ENCODE data around the gene NEURL1B.

NEURL1B gene

DNA sequence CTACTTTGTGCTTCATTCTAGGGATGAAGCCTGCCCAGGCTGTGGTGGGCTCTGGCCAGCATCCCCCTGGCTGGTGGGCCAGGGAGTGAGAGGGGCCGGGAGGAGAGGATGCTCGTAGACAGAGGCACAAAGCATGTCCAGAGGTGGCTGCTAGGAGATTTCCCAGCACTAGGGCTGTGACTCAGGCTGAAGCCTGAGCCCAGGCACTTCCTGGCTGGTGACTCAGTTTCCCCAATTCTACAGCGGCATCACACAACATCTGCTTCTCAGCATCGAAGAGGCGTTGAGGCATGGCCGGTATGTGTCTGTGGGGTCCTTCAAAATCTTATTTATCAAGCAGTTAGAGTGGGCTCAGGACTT, 74.3 kb downstream of the NEURL1B start:
- H3K9ac ChIP-seq (ENCODE audit: low read depth, low read length, poor library complexity, severe bottlenecking), result no peak overlapping the region
- H3K4me3 ChIP-seq (ENCODE audit: low read length, poor library complexity, severe bottlenecking), result no peak overlapping the region
- no peaks in the 10 kb centered on the region for H3F3A ChIP-seq (ENCODE audit: low read depth)
- H4K20me1 ChIP-seq (ENCODE audit: insufficient read depth, low read length, poor library complexity, severe bottlenecking), result no peaks in the 10 kb centered on the region
- no peaks in the 10 kb centered on the region for H3K9me2 ChIP-seq (replicated peaks; ENCODE audit: low read depth, low read length)
- H3K4me2 ChIP-seq (ENCODE audit: low read depth, low read length, poor library complexity, severe bottlenecking), result no peak overlapping the region
- no peaks in the 10 kb centered on the region for H3K79me2 ChIP-seq (ENCODE audit: insufficient read depth, low read length)
- no peaks in the 10 kb centered on the region for H3K36me3 ChIP-seq (ENCODE audit: insufficient read depth, low read length)
- H2AFZ ChIP-seq (ENCODE audit: low read length), result no peak overlapping the region
- no peaks in the 10 kb centered on the region for H3K4me1 ChIP-seq (ENCODE audit: insufficient read depth, low read length, poor library complexity, severe bottlenecking)
- TF ChIP-seq, protein P1, sequence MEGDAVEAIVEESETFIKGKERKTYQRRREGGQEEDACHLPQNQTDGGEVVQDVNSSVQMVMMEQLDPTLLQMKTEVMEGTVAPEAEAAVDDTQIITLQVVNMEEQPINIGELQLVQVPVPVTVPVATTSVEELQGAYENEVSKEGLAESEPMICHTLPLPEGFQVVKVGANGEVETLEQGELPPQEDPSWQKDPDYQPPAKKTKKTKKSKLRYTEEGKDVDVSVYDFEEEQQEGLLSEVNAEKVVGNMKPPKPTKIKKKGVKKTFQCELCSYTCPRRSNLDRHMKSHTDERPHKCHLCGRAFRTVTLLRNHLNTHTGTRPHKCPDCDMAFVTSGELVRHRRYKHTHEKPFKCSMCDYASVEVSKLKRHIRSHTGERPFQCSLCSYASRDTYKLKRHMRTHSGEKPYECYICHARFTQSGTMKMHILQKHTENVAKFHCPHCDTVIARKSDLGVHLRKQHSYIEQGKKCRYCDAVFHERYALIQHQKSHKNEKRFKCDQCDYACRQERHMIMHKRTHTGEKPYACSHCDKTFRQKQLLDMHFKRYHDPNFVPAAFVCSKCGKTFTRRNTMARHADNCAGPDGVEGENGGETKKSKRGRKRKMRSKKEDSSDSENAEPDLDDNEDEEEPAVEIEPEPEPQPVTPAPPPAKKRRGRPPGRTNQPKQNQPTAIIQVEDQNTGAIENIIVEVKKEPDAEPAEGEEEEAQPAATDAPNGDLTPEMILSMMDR (conservative IDR thresholded peaks at IDR 0.05; ENCODE audit: low read length), result no peak
- TF ChIP-seq EZH2phosphoT487 (IDR thresholded peaks at IDR 0.05; ENCODE audit: borderline replicate concordance), result no peak
- H3K27me3 ChIP-seq (ENCODE audit: insufficient read depth, low read length, poor library complexity, severe bottlenecking), result no peaks in the 10 kb centered on the region
- no peaks in the 10 kb centered on the region for H3K9me3 ChIP-seq (ENCODE audit: insufficient read depth, low read depth, low read length)

DNA sequence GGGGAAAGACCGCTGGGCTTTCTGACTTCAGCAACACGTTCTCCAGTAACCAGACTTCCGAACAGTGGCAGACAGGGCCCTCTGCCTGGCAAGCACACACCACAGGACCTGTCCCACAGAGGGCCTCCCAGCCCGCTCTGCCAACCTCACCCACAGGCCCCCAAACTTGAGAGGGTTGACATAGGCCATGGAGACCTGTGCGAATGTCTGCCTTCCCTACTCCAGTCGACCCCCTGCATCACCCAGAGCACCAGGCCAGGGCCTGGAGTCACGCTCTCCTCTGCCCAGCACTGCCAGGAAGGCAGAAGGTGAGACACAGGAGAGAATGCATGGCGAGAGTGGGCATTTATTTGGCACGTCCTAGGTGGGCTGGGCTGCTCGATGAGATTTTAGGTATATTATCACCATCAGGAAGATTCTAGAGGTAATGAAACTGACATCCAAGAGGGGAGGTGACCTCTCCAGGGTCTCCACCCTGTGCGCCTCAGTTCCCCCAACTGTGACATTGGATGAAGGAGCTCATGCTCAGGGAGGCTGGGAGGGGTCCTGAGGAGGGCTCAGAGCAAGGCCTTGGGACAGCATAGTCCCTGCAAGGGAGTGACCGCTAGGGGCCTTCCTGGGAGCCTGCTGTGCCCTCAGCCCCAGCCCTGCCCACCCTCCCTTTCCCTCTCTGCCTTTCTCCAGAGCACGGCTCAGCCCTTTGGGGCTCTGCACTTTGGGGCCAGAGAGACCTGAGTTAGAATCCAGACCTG, 75.0 kb downstream of the NEURL1B start:
- no peaks in the 10 kb centered on the region for H3K9me3 ChIP-seq (ENCODE audit: insufficient read depth, low read depth, low read length)
- no peak overlapping the region for H2AFZ ChIP-seq (ENCODE audit: low read length)
- no peak overlapping the region for H3K4me3 ChIP-seq (ENCODE audit: low read length, poor library complexity, severe bottlenecking)
- no peaks in the 10 kb centered on the region for H3F3A ChIP-seq (ENCODE audit: low read depth)
- H4K20me1 ChIP-seq (ENCODE audit: insufficient read depth, low read length, poor library complexity, severe bottlenecking), result no peaks in the 10 kb centered on the region
- H3K4me2 ChIP-seq (ENCODE audit: low read depth, low read length, poor library complexity, severe bottlenecking), result no peak overlapping the region
- no peaks in the 10 kb centered on the region for H3K36me3 ChIP-seq (ENCODE audit: insufficient read depth, low read length)
- H3K4me1 ChIP-seq (ENCODE audit: insufficient read depth, low read length, poor library complexity, severe bottlenecking), result no peaks in the 10 kb centered on the region
- no peaks in the 10 kb centered on the region for H3K27me3 ChIP-seq (ENCODE audit: insufficient read depth, low read length, poor library complexity, severe bottlenecking)
- TF ChIP-seq EZH2phosphoT487 (IDR thresholded peaks at IDR 0.05; ENCODE audit: borderline replicate concordance), result no peak
- TF ChIP-seq, protein P1 (conservative IDR thresholded peaks at IDR 0.05; ENCODE audit: low read length), result no peak
- no peak overlapping the region for H3K9ac ChIP-seq (ENCODE audit: low read depth, low read length, poor library complexity, severe bottlenecking)
- no peaks in the 10 kb centered on the region for H3K79me2 ChIP-seq (ENCODE audit: insufficient read depth, low read length)
- H3K9me2 ChIP-seq (replicated peaks; ENCODE audit: low read depth, low read length), result no peaks in the 10 kb centered on the region

DNA sequence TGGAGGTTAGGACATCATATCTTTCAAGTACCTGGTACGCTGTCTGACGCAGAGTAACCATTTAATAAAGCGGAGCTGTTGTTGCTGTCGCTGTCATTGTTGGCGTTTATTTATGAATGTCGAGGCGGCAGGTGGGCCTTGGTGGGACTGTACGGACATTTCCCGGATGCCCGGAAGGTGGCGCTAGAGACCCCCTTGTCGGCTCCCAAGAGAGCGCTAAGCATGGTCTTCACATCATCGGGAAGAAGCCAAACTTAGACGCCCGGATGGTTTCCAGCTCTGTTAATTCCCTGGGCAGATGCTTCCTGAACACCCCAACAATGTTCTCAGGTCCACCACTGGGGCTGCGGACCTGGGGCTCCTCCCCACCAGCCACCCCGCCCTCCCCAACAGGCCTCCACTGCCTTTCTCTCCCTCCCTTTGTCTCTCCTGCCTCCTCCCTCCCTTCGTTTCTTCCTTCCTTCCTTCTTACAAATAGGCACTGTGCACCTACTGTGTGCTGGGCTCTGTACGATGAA, 75.8 kb downstream of the NEURL1B start:
- Histone ChIP-seq H4K20me1 (ENCODE audit: insufficient read depth, low read length, poor library complexity, severe bottlenecking) (no peaks in the 10 kb centered on the region), H3K4me1 (ENCODE audit: insufficient read depth, low read length, poor library complexity, severe bottlenecking) (no peaks in the 10 kb centered on the region), H2AFZ (ENCODE audit: low read length) (peak overlapping the region; percentile 75), H3K4me2 (ENCODE audit: low read depth, low read length, poor library complexity, severe bottlenecking) (no peak overlapping the region), H3K79me2 (ENCODE audit: insufficient read depth, low read length) (no peaks in the 10 kb centered on the region), H3K27me3 (ENCODE audit: insufficient read depth, low read length, poor library complexity, severe bottlenecking) (no peaks in the 10 kb centered on the region), H3K9me3 (ENCODE audit: insufficient read depth, low read depth, low read length) (no peaks in the 10 kb centered on the region), H3K4me3 (ENCODE audit: low read length, poor library complexity, severe bottlenecking) (no peak overlapping the region), H3K9ac (ENCODE audit: low read depth, low read length, poor library complexity, severe bottlenecking) (no peak overlapping the region), H3K36me3 (ENCODE audit: insufficient read depth, low read length) (no peaks in the 10 kb centered on the region), H3K9me2 (replicated peaks; ENCODE audit: low read depth, low read length) (no peaks in the 10 kb centered on the region), H3F3A (ENCODE audit: low read depth) (no peaks in the 10 kb centered on the region)
- no peak for TF ChIP-seq EZH2phosphoT487 (IDR thresholded peaks at IDR 0.05; ENCODE audit: borderline replicate concordance)
- TF ChIP-seq, protein P1 (conservative IDR thresholded peaks at IDR 0.05; ENCODE audit: low read length), result peak; percentile 62

All from Loucy (cell line).